Measurements from ENCODE around the gene EMC9. TPM values are rescaled to one million over a fixed set of nuclear protein-coding genes. Genes with fewer than 3 reads are reported as not detected.
A peak's percentile ranks its signal among the peaks of the same experiment; 100 is the strongest.

Gene EMC9
- total RNA-seq, 3 donors from 2014 or later (not counting 1 experiment from before 2014, with no cell fraction given) = 9.3 to 12.3 (median 12.0) TPM

GRCh38 chr14:24098229-24098926 lies 43.0 kb downstream of the EMC9 start:
- H3K27ac Mint-ChIP-seq = no peak overlapping the region
- intact Hi-C loops (cut with micrococcal nuclease) = no loop called here
- WGBS (ENCODE audit: insufficient coverage) = 96% methylated on average over 16 of the region's 16 CpGs
- DNase-seq (no peak), ATAC-seq (no peak)
- H3K4me3 ChIP-seq (ENCODE audit: low read length) = no peak overlapping the region
- no peaks in the 10 kb centered on the region for H3K36me3 Mint-ChIP-seq
- H3K4me1 Mint-ChIP-seq = peaks cover 17 to 27% of the 10 kb centered on the region in 2 donors
- no peak overlapping the region for H3K27ac ChIP-seq (ENCODE audit: low read length)
- peaks cover 20% of the 10 kb centered on the region for H3K4me1 ChIP-seq (ENCODE audit: control insufficient read depth, insufficient read depth, low read length)
- no peak for TF ChIP-seq CTCF (IDR thresholded peaks at IDR 0.05)
- no peaks in the 10 kb centered on the region for H3K27me3 ChIP-seq (ENCODE audit: control insufficient read depth, insufficient read depth, low read length)
- peaks cover 13% of the 10 kb centered on the region for H3K36me3 ChIP-seq (ENCODE audit: control insufficient read depth, insufficient read depth, low read length)
- H3K4me3 Mint-ChIP-seq = no peak overlapping the region
- H3K9me3 Mint-ChIP-seq = no peaks in the 10 kb centered on the region
- no peaks in the 10 kb centered on the region for H3K27me3 Mint-ChIP-seq (ENCODE audit: low read depth in 2 of 2)
- no peaks in the 10 kb centered on the region for H3K9me3 ChIP-seq (ENCODE audit: control insufficient read depth, insufficient read depth, low read length)

- peak overlapping the region in 1 of 2 donors; percentile 56 for H3K27ac Mint-ChIP-seq
- Histone ChIP-seq H3K4me3 (ENCODE audit: low read length) (no peak overlapping the region), H3K27ac (ENCODE audit: low read length) (no peak overlapping the region), H3K27me3 (ENCODE audit: control insufficient read depth, insufficient read depth, low read length) (no peaks in the 10 kb centered on the region), H3K9me3 (ENCODE audit: control insufficient read depth, insufficient read depth, low read length) (no peaks in the 10 kb centered on the region), H3K36me3 (ENCODE audit: control insufficient read depth, insufficient read depth, low read length) (peaks cover 10% of the 10 kb centered on the region), H3K4me1 (ENCODE audit: control insufficient read depth, insufficient read depth, low read length) (peaks cover 22% of the 10 kb centered on the region)
- H3K4me3 Mint-ChIP-seq = peak overlapping the region; percentile 22
- peaks cover 20 to 33% of the 10 kb centered on the region in 2 donors for H3K4me1 Mint-ChIP-seq
- ATAC-seq (no peak), DNase-seq (no peak)
- 97% methylated on average over 8 of the region's 8 CpGs for WGBS (ENCODE audit: insufficient coverage)
- TF ChIP-seq CTCF (IDR thresholded peaks at IDR 0.05) = no peak
- no peaks in the 10 kb centered on the region for H3K27me3 Mint-ChIP-seq (ENCODE audit: low read depth in 2 of 2)
- intact Hi-C loops (cut with micrococcal nuclease) = no loop called here
- no peaks in the 10 kb centered on the region for H3K9me3 Mint-ChIP-seq
- no peaks in the 10 kb centered on the region for H3K36me3 Mint-ChIP-seq
These were observed 44.7 kb downstream of the EMC9 start for GRCh38 chr14:24096545-24097181.

GRCh38 chr14:24095271-24096068 lies 45.9 kb downstream of the EMC9 start:
- Histone ChIP-seq H3K36me3 (ENCODE audit: control insufficient read depth, insufficient read depth, low read length) (peaks cover 10% of the 10 kb centered on the region), H3K27me3 (ENCODE audit: control insufficient read depth, insufficient read depth, low read length) (no peaks in the 10 kb centered on the region), H3K27ac (ENCODE audit: low read length) (peak overlapping the region; percentile 90), H3K4me3 (ENCODE audit: low read length) (peak overlapping the region; percentile 78), H3K9me3 (ENCODE audit: control insufficient read depth, insufficient read depth, low read length) (no peaks in the 10 kb centered on the region), H3K4me1 (ENCODE audit: control insufficient read depth, insufficient read depth, low read length) (peaks cover 25% of the 10 kb centered on the region)
- H3K4me1 Mint-ChIP-seq = peaks cover 20 to 37% of the 10 kb centered on the region in 2 donors
- no peaks in the 10 kb centered on the region for H3K9me3 Mint-ChIP-seq
- intact Hi-C loops (cut with micrococcal nuclease) = loop anchor here (2.0 kb wide), 1 partner anchor 13 kb away; no protein-coding TSS in a partner anchor
- peak in 1 of 2 donors; percentile 51 for DNase-seq
- ATAC-seq = peak in 2 of 3 donors; percentile 7 to 8
- 38% methylated on average over 11 of the region's 12 CpGs for WGBS (ENCODE audit: insufficient coverage)
- H3K27ac Mint-ChIP-seq = peak overlapping the region; percentile 89 to 96
- peak overlapping the region; percentile 98 for H3K4me3 Mint-ChIP-seq
- H3K36me3 Mint-ChIP-seq = no peaks in the 10 kb centered on the region
- no peaks in the 10 kb centered on the region for H3K27me3 Mint-ChIP-seq (ENCODE audit: low read depth in 2 of 2)
- TF ChIP-seq CTCF (IDR thresholded peaks at IDR 0.05) = no peak
